GM19372 (cell line): ENCODE results near the gene EML5.
A peak's percentile ranks its signal among the peaks of the same experiment; 100 is the strongest.
"Not testable (repeated sequence)": the region's sequence is repeated elsewhere in the genome, so short reads cannot be mapped to it uniquely, and the experiment has no call there.

ENCODE experiments used
- ATAC-seq: cut with Tn5 transposase; IDR thresholded peaks from one replicate; pipeline ENCODE4 v1.9.1; 2021; ENCODE audit warnings: mild to moderate bottlenecking, low read depth, moderate library complexity; ENCODE audit not compliant: unreplicated experiment

The EML5 gene

GRCh38 chr14:88792473-88793258 lies at the start of gene EML5:
Gene EML5 (minus strand): TSS chr14:88792953. CDS start chr14:88792503, 450 bp downstream.
- peak; percentile 84 for ATAC-seq

- ATAC-seq: no peak
Measured at GRCh38 chr14:88842414-88842813, 49.7 kb upstream of the EML5 start.

- no peak for ATAC-seq
Measured at GRCh38 chr14:88841741-88842140, 49.0 kb upstream of the EML5 start.

- ATAC-seq: no peak
Measured at GRCh38 chr14:88840926-88841325, 48.2 kb upstream of the EML5 start.

- ATAC-seq: no peak
Measured at GRCh38 chr14:88838015-88838414, 45.3 kb upstream of the EML5 start.

- ATAC-seq: no peak
Measured at GRCh38 chr14:88837495-88837894, 44.7 kb upstream of the EML5 start.

- no peak for ATAC-seq
Measured at GRCh38 chr14:88835661-88836060, 42.9 kb upstream of the EML5 start.

GRCh38 chr14:88834883-88835431 lies 42.2 kb upstream of the EML5 start:
- ATAC-seq: no peak

- ATAC-seq: no peak
Measured at GRCh38 chr14:88831284-88831683, 38.5 kb upstream of the EML5 start.

GRCh38 chr14:88829685-88830302 lies 37.0 kb upstream of the EML5 start:
- no peak for ATAC-seq

- no peak for ATAC-seq
Measured at GRCh38 chr14:88829188-88829587, 36.4 kb upstream of the EML5 start.

GRCh38 chr14:88825503-88825902 lies 32.8 kb upstream of the EML5 start:
- no peak for ATAC-seq

GRCh38 chr14:88825078-88825458 lies 32.3 kb upstream of the EML5 start:
- ATAC-seq: no peak

- ATAC-seq: peak; percentile 97
Measured at GRCh38 chr14:88824314-88825077, 31.7 kb upstream of the EML5 start, which contains the start of gene TTC8. Gene TTC8 (plus strand): TSS chr14:88824651. CDS start chr14:88824708, 57 bp downstream.

- peak; percentile 9 for ATAC-seq
Measured at GRCh38 chr14:88823968-88824313, 31.2 kb upstream of the EML5 start.

GRCh38 chr14:88821888-88822287 lies 29.1 kb upstream of the EML5 start:
- ATAC-seq: no peak

GRCh38 chr14:88821378-88821777 lies 28.6 kb upstream of the EML5 start:
- no peak for ATAC-seq

GRCh38 chr14:88819674-88820073 lies 26.9 kb upstream of the EML5 start:
- not testable (repeated sequence) for ATAC-seq

GRCh38 chr14:88818018-88818417 lies 25.3 kb upstream of the EML5 start:
- no peak for ATAC-seq

- no peak for ATAC-seq
Measured at GRCh38 chr14:88815980-88816379, 23.2 kb upstream of the EML5 start.

- no peak for ATAC-seq
Measured at GRCh38 chr14:88808359-88808758, 15.6 kb upstream of the EML5 start.
